DOHH2 (cell line): ENCODE measurements around the gene VHLL.

Experiments used
- H3F3A ChIP-seq: fragments of 200-600 bp; sonication (generic), shearing (Covaris generic); 2 replicates; pipeline ENCODE4 v1.6.0; 2016; ENCODE audit warnings: antibody characterized with exemption, mild to moderate bottlenecking; ENCODE audit not compliant: control insufficient read depth, insufficient read depth
- H3K27ac ChIP-seq: fragments of 200-600 bp; sonication (generic); 2 replicates; pipeline ENCODE4 v1.5.1; 2014; ENCODE audit warnings: low read depth, mild to moderate bottlenecking, low read length, moderate library complexity
- H3K27me3 ChIP-seq: fragments of 200-600 bp; sonication (generic); 2 replicates; pipeline ENCODE4 v1.6.1; 2014; ENCODE audit warnings: mild to moderate bottlenecking, low read length, mixed read lengths; ENCODE audit not compliant: control insufficient read depth
- H3K36me3 ChIP-seq: fragments of 200-600 bp; sonication (generic); 2 replicates; pipeline ENCODE4 v1.6.1; 2014; ENCODE audit warnings: mild to moderate bottlenecking, low read length, moderate library complexity, mixed read lengths; ENCODE audit not compliant: control insufficient read depth
- H3K4me1 ChIP-seq: fragments of 200-600 bp; sonication (generic); 2 replicates; pipeline ENCODE4 v1.6.1; 2014; ENCODE audit warnings: mild to moderate bottlenecking, low read length, mixed read lengths; ENCODE audit not compliant: control insufficient read depth
- H3K4me2 ChIP-seq: fragments of 200-600 bp; sonication (generic); 2 replicates; pipeline ENCODE4 v1.6.0; 2014; ENCODE audit warnings: mild to moderate bottlenecking, low read length, moderate library complexity
- H3K4me3 ChIP-seq: fragments of 200-600 bp; sonication (generic); 2 replicates; pipeline ENCODE4 v1.5.1; 2014; ENCODE audit warnings: mild to moderate bottlenecking, low read length, mixed read lengths
- H3K79me2 ChIP-seq: fragments of 200-600 bp; sonication (generic); 2 replicates; pipeline ENCODE4 v1.6.1; 2014; ENCODE audit warnings: mild to moderate bottlenecking, low read length, mixed read lengths; ENCODE audit not compliant: control insufficient read depth
- H3K9me2 ChIP-seq: fragments of 200-600 bp; sonication (generic); replicated peaks from 2 replicates; pipeline ENCODE4 v1.6.1; 2014; ENCODE audit warnings: mild to moderate bottlenecking, low read length, mixed read lengths; ENCODE audit not compliant: control insufficient read depth
- H3K9me3 ChIP-seq: fragments of 200-600 bp; sonication (generic); 2 replicates; pipeline ENCODE4 v1.6.1; 2014; ENCODE audit warnings: antibody characterized with exemption, low read length, mixed read lengths; ENCODE audit not compliant: control insufficient read depth, insufficient read depth
- H4K20me1 ChIP-seq: fragments of 200-600 bp; sonication (generic); 2 replicates; pipeline ENCODE4 v1.6.0; 2014; ENCODE audit warnings: low read depth, mild to moderate bottlenecking, antibody characterized with exemption, low read length, moderate library complexity; ENCODE audit not compliant: control insufficient read depth, insufficient read depth
- CTCF ChIP-seq: fragments of 200-600 bp; sonication (generic); IDR thresholded peaks from one replicate; pipeline ENCODE4 v1.5.1; 2014; ENCODE audit warnings: antibody characterized with exemption, mild to moderate bottlenecking, low read depth, low read length; ENCODE audit not compliant: poor library complexity, severe bottlenecking
- EZH2phosphoT487 ChIP-seq: fragments of 200-600 bp; sonication (generic); IDR thresholded peaks from 2 replicates; pipeline ENCODE4 v1.6.1; 2017; ENCODE audit warnings: borderline replicate concordance, mild to moderate bottlenecking, antibody characterized with exemption, low read length, moderate library complexity, mixed read lengths

VHLL gene

GRCh38 chr1:156320560-156320959 is 21.5 kb upstream of the VHLL start:
- Histone ChIP-seq H3K27ac (no peak overlapping the region), H3K4me2 (no peak overlapping the region), H3K4me3 (no peak overlapping the region), H3K79me2 (peaks cover 7% of the 10 kb centered on the region), H3F3A (peaks cover 18% of the 10 kb centered on the region), H3K9me2 (no peaks in the 10 kb centered on the region), H3K9me3 (no peaks in the 10 kb centered on the region), H3K4me1 (no peaks in the 10 kb centered on the region), H3K36me3 (peaks cover 91% of the 10 kb centered on the region), H3K27me3 (no peaks in the 10 kb centered on the region), H4K20me1 (peaks cover 11% of the 10 kb centered on the region)
- TF ChIP-seq EZH2phosphoT487 = no peak
- no peak for TF ChIP-seq CTCF

DNA sequence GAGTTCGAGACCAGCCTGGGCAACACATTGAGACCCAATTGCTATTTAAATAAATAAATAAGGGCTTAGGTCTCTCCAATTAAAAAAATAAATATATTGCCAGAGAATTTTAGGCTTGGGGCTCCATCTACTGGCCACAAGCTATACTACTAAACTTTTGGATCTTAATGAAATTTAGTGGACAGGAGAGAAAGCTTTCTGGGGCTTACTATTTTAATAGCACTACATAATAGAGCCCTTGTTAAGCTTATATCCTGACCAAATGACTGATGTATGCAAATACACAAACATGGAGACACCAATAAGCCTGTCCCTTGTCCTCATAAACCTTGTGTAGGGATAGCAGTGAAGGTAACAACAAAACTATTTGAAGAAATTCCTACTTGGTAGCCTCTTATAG is 20.6 kb upstream of the VHLL start:
- H3K4me2 ChIP-seq = no peak overlapping the region
- TF ChIP-seq CTCF (peak; percentile 62), EZH2phosphoT487 (no peak)
- H3K4me3 ChIP-seq = no peak overlapping the region
- peaks cover 11% of the 10 kb centered on the region for H4K20me1 ChIP-seq
- H3K9me2 ChIP-seq = no peaks in the 10 kb centered on the region
- H3F3A ChIP-seq = peaks cover 22% of the 10 kb centered on the region
- H3K27me3 ChIP-seq = no peaks in the 10 kb centered on the region
- peaks cover 7% of the 10 kb centered on the region for H3K79me2 ChIP-seq
- no peaks in the 10 kb centered on the region for H3K4me1 ChIP-seq
- no peak overlapping the region for H3K27ac ChIP-seq
- peaks cover 91% of the 10 kb centered on the region for H3K36me3 ChIP-seq
- no peaks in the 10 kb centered on the region for H3K9me3 ChIP-seq

- no peak overlapping the region for H3K4me3 ChIP-seq
- H3K27ac ChIP-seq = no peak overlapping the region
- H3K27me3 ChIP-seq = no peaks in the 10 kb centered on the region
- no peak overlapping the region for H3K4me2 ChIP-seq
- peaks cover 3% of the 10 kb centered on the region for H3K79me2 ChIP-seq
- H3K4me1 ChIP-seq = no peaks in the 10 kb centered on the region
- H3K9me2 ChIP-seq = no peaks in the 10 kb centered on the region
- peaks cover 11% of the 10 kb centered on the region for H4K20me1 ChIP-seq
- peaks cover 22% of the 10 kb centered on the region for H3F3A ChIP-seq
- TF ChIP-seq CTCF = no peak
- no peak for TF ChIP-seq EZH2phosphoT487
- no peaks in the 10 kb centered on the region for H3K9me3 ChIP-seq
- H3K36me3 ChIP-seq = peaks cover 98% of the 10 kb centered on the region
Measured at GRCh38 chr1:156316909-156317308, 17.8 kb upstream of the VHLL start.

DNA sequence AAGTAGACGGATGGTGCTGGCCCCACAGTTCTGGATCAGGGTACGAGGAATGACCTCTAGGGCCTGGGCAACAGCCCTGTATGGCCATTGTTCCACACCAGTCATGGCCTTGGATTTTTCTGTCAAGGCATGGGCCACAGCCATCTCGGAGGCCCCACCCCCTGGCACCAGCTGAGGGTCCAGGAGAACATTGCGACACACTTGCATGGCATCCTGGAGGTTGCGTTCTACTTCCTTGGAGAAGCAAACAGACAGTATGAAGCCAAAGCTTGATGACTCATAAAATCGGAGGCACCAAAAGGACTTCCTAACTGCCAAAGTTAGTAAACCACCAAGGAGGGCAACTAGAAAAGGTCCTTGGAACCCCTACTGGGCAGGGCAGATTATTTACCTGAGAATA is 11.9 kb upstream of the VHLL start:
- H3F3A ChIP-seq = peaks cover 18% of the 10 kb centered on the region
- H3K4me2 ChIP-seq = no peak overlapping the region
- peaks cover 87% of the 10 kb centered on the region for H3K36me3 ChIP-seq
- H3K4me1 ChIP-seq = no peaks in the 10 kb centered on the region
- no peaks in the 10 kb centered on the region for H3K79me2 ChIP-seq
- H3K9me3 ChIP-seq = no peaks in the 10 kb centered on the region
- H3K27ac ChIP-seq = no peak overlapping the region
- TF ChIP-seq EZH2phosphoT487 (no peak), CTCF (no peak)
- no peaks in the 10 kb centered on the region for H3K9me2 ChIP-seq
- H3K27me3 ChIP-seq = no peaks in the 10 kb centered on the region
- H3K4me3 ChIP-seq = no peak overlapping the region
- no peaks in the 10 kb centered on the region for H4K20me1 ChIP-seq
